HG02885 (cell line): ENCODE data around the gene TCF12.
A peak's percentile ranks its signal among the peaks of the same experiment; 100 is the strongest.
"Not testable (repeated sequence)": the region's sequence is repeated elsewhere in the genome, so short reads cannot be mapped to it uniquely, and the experiment has no call there.

ENCODE experiments used
- ATAC-seq: cut with Tn5 transposase; IDR thresholded peaks from one replicate; pipeline ENCODE4 v1.9.1; 2021; ENCODE audit warnings: mild to moderate bottlenecking; ENCODE audit not compliant: unreplicated experiment, poor library complexity

The TCF12 gene

GRCh38 chr15:57082054-57082728 is 163.7 kb downstream of the TCF12 start:
- ATAC-seq = no peak

GRCh38 chr15:57084192-57084591 is 165.7 kb downstream of the TCF12 start:
- ATAC-seq = no peak

- ATAC-seq = no peak
These were observed 166.8 kb downstream of the TCF12 start for GRCh38 chr15:57085267-57085666.

- no peak for ATAC-seq
These were observed 168.5 kb downstream of the TCF12 start for GRCh38 chr15:57086857-57087427.

- ATAC-seq = no peak
These were observed 171.5 kb downstream of the TCF12 start for GRCh38 chr15:57089815-57090495.

GRCh38 chr15:57090496-57090859 is 172.0 kb downstream of the TCF12 start:
- no peak for ATAC-seq

- no peak for ATAC-seq
These were observed 173.2 kb downstream of the TCF12 start for GRCh38 chr15:57091636-57092035.

- ATAC-seq = no peak
These were observed 173.8 kb downstream of the TCF12 start for GRCh38 chr15:57092252-57092651.

- ATAC-seq = no peak
These were observed 176.1 kb downstream of the TCF12 start for GRCh38 chr15:57094321-57095257.

GRCh38 chr15:57095896-57096295 is 177.5 kb downstream of the TCF12 start:
- no peak for ATAC-seq

GRCh38 chr15:57097246-57097645 is 178.8 kb downstream of the TCF12 start:
- no peak for ATAC-seq

- ATAC-seq = not testable (repeated sequence)
These were observed 179.6 kb downstream of the TCF12 start for GRCh38 chr15:57097919-57098543.

GRCh38 chr15:57098896-57099295 is 180.5 kb downstream of the TCF12 start:
- ATAC-seq = no peak

- peak; percentile 51 for ATAC-seq
These were observed 181.7 kb downstream of the TCF12 start for GRCh38 chr15:57100136-57100539.

GRCh38 chr15:57102858-57103257 is 184.4 kb downstream of the TCF12 start:
- ATAC-seq = no peak

GRCh38 chr15:57108296-57108695 is 189.9 kb downstream of the TCF12 start:
- no peak for ATAC-seq

- no peak for ATAC-seq
These were observed 190.6 kb downstream of the TCF12 start for GRCh38 chr15:57109005-57109404.

GRCh38 chr15:57111002-57111401 is 192.6 kb downstream of the TCF12 start:
- no peak for ATAC-seq

- no peak for ATAC-seq
These were observed 193.7 kb downstream of the TCF12 start for GRCh38 chr15:57112178-57112577.

- ATAC-seq = no peak
These were observed 195.6 kb downstream of the TCF12 start for GRCh38 chr15:57114070-57114469.
